Heart left ventricle (tissue), 16 donors: ENCODE data around the gene PPA2. TPM values are rescaled to one million over a fixed set of nuclear protein-coding genes. Genes with fewer than 3 reads are reported as not detected.

ENCODE experiments used
- ATAC-seq, 4 donors: fragments of 200-7000 bp; cut with Tn5 transposase; one replicate each; pipeline ENCODE4 v1.9.1; 2020 to 2022; ENCODE audit warnings: moderate library complexity in 4 of 4, mild to moderate bottlenecking in 3 of 4, moderate number of reproducible peaks in 1 of 4
- DNase-seq, 5 donors: peaks; one replicate each; pipeline ENCODE4 v3.0.0-alpha.2; 2020
- H3K27ac ChIP-seq, 12 donors: fragments of 200-600 bp; sonication (generic) in 4 of 12; one replicate each; pipeline versions ENCODE4 v1.5.0 to v1.8.0; 2016 to 2022; ENCODE audit warnings: mild to moderate bottlenecking in 2 of 12
- H3K27me3 ChIP-seq, 9 donors: fragments of 200-600 bp; sonication (generic) in 2 of 9; one replicate each; pipeline versions ENCODE4 v1.5.1 to v1.8.0; 2016 to 2022; ENCODE audit warnings: mild to moderate bottlenecking in 3 of 9
- H3K36me3 ChIP-seq, 9 donors: fragments of 200-600 bp; sonication (generic) in 2 of 9; one replicate each; pipeline versions ENCODE4 v1.5.0 to v1.8.0; 2018 to 2022; ENCODE audit warnings: mild to moderate bottlenecking in 2 of 9
- H3K4me1 ChIP-seq, 12 donors: fragments of 200-600 bp; sonication (generic) in 4 of 12; one replicate each; pipeline versions ENCODE4 v1.5.0 to v1.8.0; 2016 to 2022; ENCODE audit warnings: mild to moderate bottlenecking in 3 of 12
- H3K4me3 ChIP-seq, 12 donors: fragments of 200-600 bp; sonication (generic) in 4 of 12; one replicate each; pipeline versions ENCODE4 v1.5.0 to v1.8.0; 2017 to 2022; ENCODE audit warnings: mild to moderate bottlenecking in 9 of 12, moderate library complexity in 4 of 12
- H3K9me3 ChIP-seq, 12 donors: fragments of 200-600 bp; sonication (generic) in 4 of 12; one replicate each; pipeline versions ENCODE4 v1.5.0 to v1.8.0; 2016 to 2022; ENCODE audit warnings: mild to moderate bottlenecking in 1 of 12
- POLR2A ChIP-seq, 2 donors: fragments of 450-650 bp; IDR thresholded peaks; one replicate each; pipeline ENCODE4 v1.6.1; 2017; ENCODE audit warnings: antibody characterized with exemption in 2 of 2, mild to moderate bottlenecking in 2 of 2, moderate library complexity in 2 of 2
- WGBS, 4 donors: extraction: QIAGEN DNeasy Blood & Tissue Kit in 2 of 4; methylation state at CpG; one replicate each; pipeline versions ENCODE4 v1.1.5 to v1.1.7; 2013 to 2018; 5-methylcytosine and 5-hydroxymethylcytosine counted together
- intact Hi-C, 10 donors: fragments of 100-400 bp; cut with DNase I; formaldehyde crosslinking; loops; one replicate each; pipeline versions ENCODE4 v1.11.1 to v1.14.2; 2022
- polyA plus RNA-seq, 2 donors: library from polyadenylated mRNA; stranded (reverse); fragments of 200-250 nt; gene quantifications; one replicate each; pipeline ENCODE4 v1.2.3, GENCODE V29; 2013
- total RNA-seq, 9 donors: library from RNA; depleted of rRNA in 2 of 9; stranded (reverse); fragments of >200 nt in 2 of 9; fragmentation: NEBNext Ultra II Directional in 3 of 9; extraction: Animal tissue kit (Norgen Biotek cat#: 25700) in 3 of 9; gene quantifications; one replicate each; pipeline versions ENCODE4 v1.1.0 to v1.2.4, GENCODE V29; 2016 to 2023
- TF ChIP-seq, protein P1 (sequence below), 12 donors: fragments of 200-600 bp; sonication (generic) in 4 of 12; IDR thresholded peaks; one replicate each; pipeline versions ENCODE4 v1.5.0 to v1.8.0; 2018 to 2022; ENCODE audit warnings: antibody characterized with exemption in 12 of 12, mild to moderate bottlenecking in 5 of 12
- donor health status: ischemic (EF 13 %, LVEDD 7.1; RV severe dilation, severe dysfunction).
- donor health status: healthy with polysubstance abuse.
- donor health status: DM: no; HTN: yes; CAD: no.
- donor health status: DM: no; HTN: no; CAD: no.
- donor health status: ischemic (EF 25% LVEDD 6.9; RV normal size, moderate dysfunction).
- donor health status: ischemic (EF 25% LVEDD 5.7; RV mildly dilated, moderate dysfunction).
- donor health status: healthy.
- donor health status: DM: yes; HTN: yes; CAD: no.
- donor health status: ischemic (EF 35%, LVEDD 5.7; RV mildly dilated, moderate dysfunction).
- donor health status: nonischemic (EF 11% LVEDD 7.7; RV severe dilation, severe dysfunction).
- donor health status: DM: yes; HTN: yes; CAD: no.
- donor health status: PGD.
- donor health status: ischemic (EF 29% LVEDD 5.4; RV normal size, mild dysfunction).
- donor health status: nonischemic (EF 23%, LVEDD 6.1; RV moderate dilation, normal function).

PPA2 gene
- total and polyA plus RNA-seq, 11 donors = 64.1 to 178 (median 87.6) TPM

DNA sequence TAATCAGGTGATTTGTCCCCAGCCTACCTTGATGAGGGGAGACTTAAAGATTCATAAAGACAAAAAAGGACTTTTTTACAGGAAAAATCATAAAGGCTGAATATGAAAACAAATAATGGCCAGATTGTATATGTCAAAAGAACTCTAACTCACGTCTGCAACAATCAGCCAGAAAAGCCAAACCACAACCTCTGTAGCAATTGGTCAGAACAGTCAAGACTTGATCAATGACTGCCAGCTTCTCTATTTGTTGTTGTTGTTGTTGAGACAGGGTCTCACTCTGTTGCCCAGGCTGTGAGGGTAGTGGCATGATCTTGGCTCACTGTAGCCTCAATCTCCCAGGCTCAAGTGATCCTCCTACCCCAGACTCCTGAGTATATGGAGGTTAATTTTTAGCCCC is 35.9 kb upstream of the PPA2 start:
- DNase-seq = no peak
- 46 to 66% (median 53%) methylated on average over 1 of the region's 1 CpG for WGBS, 4 donors

DNA sequence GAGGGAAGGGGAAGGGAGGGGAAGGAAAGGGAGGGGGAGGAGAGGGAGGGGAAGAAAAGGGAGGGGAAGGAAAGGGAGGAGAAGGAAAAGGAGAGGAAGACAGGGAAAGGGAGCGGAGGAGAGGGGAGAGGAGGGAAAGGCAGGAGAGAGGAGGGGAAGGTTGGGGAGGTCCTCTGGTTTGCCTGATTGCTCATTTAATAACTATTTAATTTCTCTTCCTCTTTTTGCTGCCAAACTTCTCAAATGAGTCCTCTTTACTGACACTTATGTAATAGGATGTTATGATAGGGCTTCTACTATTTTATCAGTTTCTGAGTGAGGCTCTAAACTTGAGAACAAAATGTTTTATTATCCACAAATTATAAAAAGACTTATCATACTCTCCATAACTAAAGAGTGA is 35.4 kb upstream of the PPA2 start:
- Histone ChIP-seq H3K27me3 (no peaks in the 10 kb centered on the region), H3K27ac (no peak overlapping the region), H3K36me3 (no peaks in the 10 kb centered on the region), H3K4me1 (no peaks in the 10 kb centered on the region), H3K9me3 (peaks cover 0 to 6% (median 0%) of the 10 kb centered on the region in 12 donors), H3K4me3 (no peak overlapping the region)
- no peak for ATAC-seq
- intact Hi-C loops = no loop called here
- no peak for TF ChIP-seq POLR2A (IDR thresholded peaks at IDR 0.05)
- TF ChIP-seq, protein P1, sequence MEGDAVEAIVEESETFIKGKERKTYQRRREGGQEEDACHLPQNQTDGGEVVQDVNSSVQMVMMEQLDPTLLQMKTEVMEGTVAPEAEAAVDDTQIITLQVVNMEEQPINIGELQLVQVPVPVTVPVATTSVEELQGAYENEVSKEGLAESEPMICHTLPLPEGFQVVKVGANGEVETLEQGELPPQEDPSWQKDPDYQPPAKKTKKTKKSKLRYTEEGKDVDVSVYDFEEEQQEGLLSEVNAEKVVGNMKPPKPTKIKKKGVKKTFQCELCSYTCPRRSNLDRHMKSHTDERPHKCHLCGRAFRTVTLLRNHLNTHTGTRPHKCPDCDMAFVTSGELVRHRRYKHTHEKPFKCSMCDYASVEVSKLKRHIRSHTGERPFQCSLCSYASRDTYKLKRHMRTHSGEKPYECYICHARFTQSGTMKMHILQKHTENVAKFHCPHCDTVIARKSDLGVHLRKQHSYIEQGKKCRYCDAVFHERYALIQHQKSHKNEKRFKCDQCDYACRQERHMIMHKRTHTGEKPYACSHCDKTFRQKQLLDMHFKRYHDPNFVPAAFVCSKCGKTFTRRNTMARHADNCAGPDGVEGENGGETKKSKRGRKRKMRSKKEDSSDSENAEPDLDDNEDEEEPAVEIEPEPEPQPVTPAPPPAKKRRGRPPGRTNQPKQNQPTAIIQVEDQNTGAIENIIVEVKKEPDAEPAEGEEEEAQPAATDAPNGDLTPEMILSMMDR (IDR thresholded peaks at IDR 0.05) = no peak
- DNase-seq = no peak
- WGBS, 4 donors = 41 to 64% (median 56%) methylated on average over 1 of the region's 1 CpG

More for the DNA sequence above, 35.9 kb upstream of the PPA2 start:
- no peak for ATAC-seq
- no peak for TF ChIP-seq POLR2A (IDR thresholded peaks at IDR 0.05)
- TF ChIP-seq, protein P1 (IDR thresholded peaks at IDR 0.05) = no peak
- H3K4me3 ChIP-seq = no peak overlapping the region
- peaks cover 0 to 6% (median 0%) of the 10 kb centered on the region in 12 donors for H3K9me3 ChIP-seq
- H3K36me3 ChIP-seq = no peaks in the 10 kb centered on the region
- no peaks in the 10 kb centered on the region for H3K27me3 ChIP-seq
- no peaks in the 10 kb centered on the region for H3K4me1 ChIP-seq
- no peak overlapping the region for H3K27ac ChIP-seq
- intact Hi-C loops = no loop called here

DNA sequence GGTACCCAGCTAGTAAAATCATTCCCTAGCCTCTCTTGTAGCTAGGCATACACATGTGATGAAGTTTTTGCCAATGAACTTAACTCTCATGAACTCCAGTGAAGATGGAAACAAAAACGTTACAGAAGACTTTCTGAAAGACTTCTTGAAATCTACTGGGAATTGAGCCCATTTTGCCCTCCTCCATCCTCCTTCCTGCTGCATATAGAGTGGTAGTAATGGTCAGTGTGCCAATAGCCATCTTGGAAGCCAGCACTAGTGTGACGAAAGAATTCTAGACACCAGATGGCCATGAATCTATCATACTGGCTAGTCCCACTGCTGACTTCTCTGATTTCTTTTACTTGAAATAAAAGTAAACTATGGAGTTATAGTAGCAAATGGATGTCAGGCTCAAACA is 30.9 kb upstream of the PPA2 start:
- Histone ChIP-seq H3K36me3 (no peaks in the 10 kb centered on the region), H3K4me3 (no peak overlapping the region), H3K27me3 (no peaks in the 10 kb centered on the region), H3K9me3 (no peaks in the 10 kb centered on the region), H3K4me1 (no peaks in the 10 kb centered on the region), H3K27ac (no peak overlapping the region)
- DNase-seq (no peak), ATAC-seq (no peak)
- intact Hi-C loops = no loop called here
- TF ChIP-seq, protein P1 (IDR thresholded peaks at IDR 0.05) = no peak
- TF ChIP-seq POLR2A (IDR thresholded peaks at IDR 0.05) = no peak
- 42 to 60% (median 47%) methylated on average over 2 of the region's 2 CpGs for WGBS, 4 donors

DNA sequence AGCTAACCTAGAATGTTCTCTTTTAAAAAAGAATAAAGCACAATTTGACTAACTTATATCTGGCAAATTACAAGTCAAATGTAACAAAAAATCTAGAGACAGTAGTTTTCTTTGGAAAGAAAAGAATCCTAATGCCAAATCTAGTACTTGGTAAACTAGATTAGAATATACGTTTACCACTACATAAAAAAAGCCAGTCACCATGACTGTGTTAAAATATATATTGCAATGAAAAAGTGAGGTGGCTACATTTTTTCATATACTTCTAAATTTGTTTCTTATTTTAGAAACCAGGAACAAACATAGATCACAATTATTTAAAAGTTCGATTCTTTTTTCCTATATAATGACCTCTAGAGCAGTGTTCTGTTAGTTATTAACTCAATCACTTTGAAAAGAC is 29.6 kb upstream of the PPA2 start:
- Histone ChIP-seq H3K4me3 (no peak overlapping the region), H3K27ac (no peak overlapping the region), H3K27me3 (no peaks in the 10 kb centered on the region), H3K4me1 (no peaks in the 10 kb centered on the region), H3K9me3 (no peaks in the 10 kb centered on the region), H3K36me3 (no peaks in the 10 kb centered on the region)
- TF ChIP-seq POLR2A (IDR thresholded peaks at IDR 0.05) = no peak
- TF ChIP-seq, protein P1 (IDR thresholded peaks at IDR 0.05) = no peak
- intact Hi-C loops = no loop called here
- DNase-seq (no peak), ATAC-seq (no peak)
- 75 to 85% (median 79%) methylated on average over 2 of the region's 2 CpGs for WGBS, 4 donors
